SK-N-SH (cell line): ENCODE data around the gene ATG2A. TPM values are rescaled to one million over a fixed set of nuclear protein-coding genes. Genes with fewer than 3 reads are reported as not detected.

Source experiments
- CTCF ChIA-PET: fragments of 300-600, 350-600 bp; formaldehyde crosslinking; extraction: SDS; loops from one replicate; lab custom pipeline; 2021; lab: Yijun Ruan, JAX
- POLR2A ChIA-PET: fragments of 350-600 bp; sonication (Branson Sonifier 250); formaldehyde crosslinking; extraction: SDS; loops from one replicate; lab custom pipeline; 2020; ENCODE audit warnings: antibody characterized with exemption, inconsistent platforms; lab: Yijun Ruan, JAX
- DNase-seq: peaks from one replicate; pipeline ENCODE4 v3.0.0; 2012
- H2AFZ ChIP-seq: fragments of 200-600 bp; sonication (generic); 2 replicates; pipeline ENCODE4 v1.8.1; 2016; ENCODE audit warnings: antibody characterized with exemption, mild to moderate bottlenecking, low read depth
- H3F3A ChIP-seq: fragments of 200-600 bp; sonication (generic); replicated peaks from 2 replicates; pipeline ENCODE3; 2016; ENCODE audit warnings: antibody characterized with exemption, mild to moderate bottlenecking; ENCODE audit not compliant: insufficient read depth
- H3K27ac ChIP-seq, 2 experiments: fragments of 200-500 bp in 1 of 2; fragments of 200-600 bp in 1 of 2; sonication (Bioruptor generic) in 1 of 2; sonication (generic), shearing (Covaris generic) in 1 of 2; 2 replicates each; pipeline versions ENCODE4 v1.5.1 to v1.6.1; 2014 to 2016; ENCODE audit warnings: low read depth in 2 of 2, inconsistent platforms in 1 of 2, low read length in 1 of 2, mild to moderate bottlenecking in 1 of 2, mixed read lengths in 1 of 2
- H3K27me3 ChIP-seq: fragments of 200-600 bp; sonication (generic), shearing (Covaris generic); 2 replicates; pipeline ENCODE4 v1.6.1; 2016; ENCODE audit warnings: mixed run types; ENCODE audit not compliant: insufficient read depth
- H3K36me3 ChIP-seq, 2 experiments: fragments of 200-500 bp in 1 of 2; fragments of 200-600 bp in 1 of 2; sonication (Bioruptor generic) in 1 of 2; sonication (generic) in 1 of 2; replicated peaks in 1 of 2; 2 replicates each; pipeline versions ENCODE3 to v1.5.1; 2014 to 2016; ENCODE audit warnings: low read length in 1 of 2, mild to moderate bottlenecking in 1 of 2; ENCODE audit not compliant: insufficient read depth in 2 of 2, control insufficient read depth in 1 of 2
- H3K4me1 ChIP-seq, 2 experiments: fragments of 200-500 bp in 1 of 2; fragments of 200-600 bp in 1 of 2; sonication (Bioruptor generic) in 1 of 2; sonication (generic), shearing (Covaris generic) in 1 of 2; 2 replicates each; pipeline versions ENCODE4 v1.5.1 to v1.6.1; 2014 to 2016; ENCODE audit warnings: low read depth in 1 of 2, low read length in 1 of 2, mixed run types in 1 of 2; ENCODE audit not compliant: insufficient read depth in 2 of 2, control insufficient read depth in 1 of 2
- H3K4me2 ChIP-seq: fragments of 200-600 bp; sonication (generic), shearing (Covaris generic); 2 replicates; pipeline ENCODE4 v1.6.1; 2017; ENCODE audit warnings: mixed run types
- H3K4me3 ChIP-seq, 2 experiments: fragments of 200-500 bp in 1 of 2; fragments of 200-600 bp in 1 of 2; sonication (Bioruptor generic) in 1 of 2; sonication (generic), shearing (Covaris generic) in 1 of 2; 2 replicates each; pipeline versions ENCODE4 v1.5.1 to v1.8.1; 2014 to 2016; ENCODE audit warnings: low read depth in 2 of 2, inconsistent platforms in 1 of 2, low read length in 1 of 2, mild to moderate bottlenecking in 1 of 2, mixed read lengths in 1 of 2, moderate library complexity in 1 of 2
- H3K79me2 ChIP-seq: fragments of 200-600 bp; sonication (generic); 2 replicates; pipeline ENCODE4 v1.8.1; 2017; ENCODE audit warnings: mild to moderate bottlenecking; ENCODE audit not compliant: insufficient read depth
- H3K9ac ChIP-seq: fragments of 200-600 bp; sonication (generic); 2 replicates; pipeline ENCODE4 v1.6.1; 2017; ENCODE audit warnings: mixed run types
- H3K9me2 ChIP-seq: fragments of 200-600 bp; sonication (generic); 2 replicates; pipeline ENCODE4 v1.6.1; 2017; ENCODE audit warnings: mixed run types
- H3K9me3 ChIP-seq: fragments of 200-600 bp; sonication (generic); 2 replicates; pipeline ENCODE4 v1.6.1; 2017; ENCODE audit warnings: mixed run types, mild to moderate bottlenecking, moderate library complexity
- H4K20me1 ChIP-seq: fragments of 200-600 bp; sonication (generic); 2 replicates; pipeline ENCODE4 v1.6.1; 2017; ENCODE audit warnings: mild to moderate bottlenecking, mixed run types; ENCODE audit not compliant: insufficient read depth
- EZH2phosphoT487 ChIP-seq: fragments of 200-600 bp; sonication (generic); IDR thresholded peaks from 2 replicates; pipeline ENCODE4 v1.6.1; 2017; ENCODE audit warnings: low read depth, mixed run types, mild to moderate bottlenecking, antibody characterized with exemption, moderate library complexity, borderline replicate concordance
- FOXJ3 ChIP-seq: sonication (generic); formaldehyde crosslinking; IDR thresholded peaks from 2 replicates; pipeline ENCODE4 v1.5.1; 2020; ENCODE audit warnings: mild to moderate bottlenecking, missing genetic modification reagents
- GATA2 ChIP-seq: sonication (generic); formaldehyde crosslinking; IDR thresholded peaks from 2 replicates; pipeline ENCODE4 v1.5.0; 2020; ENCODE audit warnings: mild to moderate bottlenecking, missing genetic modification reagents
- MEF2A ChIP-seq: IDR thresholded peaks from 2 replicates; pipeline ENCODE4 v1.4.0; 2012; ENCODE audit warnings: low read depth, borderline replicate concordance
- MXI1 ChIP-seq: IDR thresholded peaks from 2 replicates; pipeline ENCODE4 v1.6.1; 2012; ENCODE audit warnings: mild to moderate bottlenecking, low read depth, low read length, improper control_type of control experiment
- POLR2AphosphoS5 ChIP-seq: IDR thresholded peaks from 2 replicates; pipeline ENCODE4 v1.6.1; 2012; ENCODE audit warnings: low read depth, low read length
- RAD21 ChIP-seq: IDR thresholded peaks from 2 replicates; pipeline ENCODE4 v1.6.1; 2012; ENCODE audit warnings: mild to moderate bottlenecking, low read length
- RFX5 ChIP-seq: IDR thresholded peaks from 2 replicates; pipeline ENCODE4 v1.6.1; 2012; ENCODE audit warnings: mild to moderate bottlenecking, improper control_type of control experiment, low read length
- RXRA ChIP-seq: IDR thresholded peaks from 2 replicates; pipeline ENCODE4 v1.4.0; 2012; ENCODE audit warnings: low read depth, mild to moderate bottlenecking, borderline replicate concordance
- SIN3A ChIP-seq: IDR thresholded peaks from 2 replicates; pipeline ENCODE4 v1.6.1; 2012; ENCODE audit warnings: low read depth, mild to moderate bottlenecking, low read length, moderate library complexity, borderline replicate concordance
- SMC3 ChIP-seq: IDR thresholded peaks from 2 replicates; pipeline ENCODE4 v1.6.1; 2012; ENCODE audit warnings: low read depth, low read length, improper control_type of control experiment
- TAF1 ChIP-seq: IDR thresholded peaks from 2 replicates; pipeline ENCODE4 v1.6.1; 2012; ENCODE audit warnings: low read depth, mild to moderate bottlenecking, low read length, moderate library complexity, borderline replicate concordance
- TCF12 ChIP-seq: IDR thresholded peaks from 2 replicates; pipeline ENCODE4 v1.4.0; 2012
- TEAD4 ChIP-seq: IDR thresholded peaks from 2 replicates; pipeline ENCODE4 v1.4.0; 2012; ENCODE audit warnings: mild to moderate bottlenecking, borderline replicate concordance; ENCODE audit not compliant: insufficient read depth
- WGBS: methylation state at CpG from one replicate; pipeline ENCODE4 v1.1.6; 2017; ENCODE audit warnings: low lambda C conversion rate; 5-methylcytosine and 5-hydroxymethylcytosine counted together
- polyA plus RNA-seq, 3 experiments: library from polyadenylated mRNA; depleted of rRNA; stranded (reverse); fragments of >200 nt; gene quantifications; 2 replicates each; pipeline ENCODE4 v1.2.3, GENCODE V29; 2012
- TF ChIP-seq, protein P1 (sequence below): IDR thresholded peaks from 2 replicates; pipeline ENCODE4; 2012
- TF ChIP-seq, protein P2 (sequence below): fragments of 150-350 bp; IDR thresholded peaks from 2 replicates; pipeline ENCODE4 v1.6.1; 2017; ENCODE audit warnings: antibody characterized with exemption, low read length, low read depth, borderline replicate concordance
- TF ChIP-seq, protein P3 (sequence below): IDR thresholded peaks from 2 replicates; pipeline ENCODE4 v1.4.0; 2012; ENCODE audit warnings: low read depth, borderline replicate concordance

Gene ATG2A
- polyA plus RNA-seq, 1 of the 3 experiments (the other 2 are of a cell fraction): 7.1 TPM

DNA sequence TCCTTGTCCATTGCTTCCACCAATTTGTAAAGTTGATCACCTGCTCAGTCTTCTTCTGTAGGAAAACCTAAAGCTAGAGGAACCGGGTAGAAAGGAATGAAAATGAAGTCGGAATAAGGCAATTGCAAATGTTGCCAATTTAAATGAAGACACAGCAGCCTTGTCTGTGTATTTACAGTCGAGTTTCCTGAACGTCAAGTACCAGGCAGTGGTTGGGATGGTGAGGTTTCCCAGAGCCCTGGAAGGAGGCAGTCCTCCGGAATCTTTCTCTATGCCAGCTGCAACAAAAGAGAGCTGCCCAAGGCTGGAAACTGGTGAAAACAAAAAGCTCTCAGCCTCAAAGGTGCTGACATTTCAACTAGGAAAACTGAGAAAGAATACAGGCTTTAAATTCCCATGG, 37.2 kb upstream of the ATG2A start:
- Histone ChIP-seq H3K27me3 (peaks cover 7% of the 10 kb centered on the region), H3F3A (no peaks in the 10 kb centered on the region), H3K36me3 (no peaks in the 10 kb centered on the region), H3K9ac (no peak overlapping the region), H3K9me3 (no peaks in the 10 kb centered on the region), H3K4me2 (no peak overlapping the region), H3K9me2 (no peaks in the 10 kb centered on the region), H3K4me1 (no peaks in the 10 kb centered on the region), H3K27ac (no peak overlapping the region), H2AFZ (no peak overlapping the region), H3K4me3 (no peak overlapping the region), H3K79me2 (no peaks in the 10 kb centered on the region), H4K20me1 (no peaks in the 10 kb centered on the region)
- POLR2A ChIA-PET: no interaction called here
- TF ChIP-seq TCF12 (no peak), TEAD4 (no peak), TAF1 (no peak)
- DNase-seq: no peak
- WGBS: 15% methylated on average over 5 of the region's 5 CpGs
- CTCF ChIA-PET: interaction anchor here (0.6 kb wide), 1 partner anchor 145 kb away, joined by 3 read pairs; no protein-coding TSS in a partner anchor

DNA sequence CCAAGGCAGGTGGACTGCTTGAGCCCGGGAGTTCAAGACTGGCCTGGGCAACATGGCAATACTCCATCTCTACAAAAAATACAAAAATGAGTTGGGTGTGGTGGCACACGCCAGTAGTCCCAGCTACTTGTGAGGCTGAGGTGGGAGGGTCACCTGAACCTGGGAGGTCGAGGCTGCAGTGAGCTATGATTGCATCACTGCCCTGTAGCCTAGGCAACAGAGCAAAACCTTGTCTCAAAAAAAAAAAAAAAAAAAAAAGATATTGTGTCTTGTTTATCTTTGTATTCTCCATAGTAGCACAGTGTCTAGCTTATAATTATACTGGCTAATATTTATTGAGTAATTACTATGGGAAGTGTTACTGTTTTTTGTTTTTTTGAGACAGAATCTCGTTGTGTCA, 34.5 kb upstream of the ATG2A start:
- ChIA-PET POLR2A (no interaction called here), CTCF (interaction anchor here (0.6 kb wide), 1 partner anchor 21 kb away, joined by 3 read pairs; no protein-coding TSS in a partner anchor)
- H3K27ac ChIP-seq: no peak overlapping the region
- no peaks in the 10 kb centered on the region for H3K9me3 ChIP-seq
- no peak for DNase-seq
- H3K9ac ChIP-seq: no peak overlapping the region
- no peak overlapping the region for H3K4me2 ChIP-seq
- H3K27me3 ChIP-seq: peaks cover 7% of the 10 kb centered on the region
- H3F3A ChIP-seq: no peaks in the 10 kb centered on the region
- no peak overlapping the region for H3K4me3 ChIP-seq
- no peaks in the 10 kb centered on the region for H3K9me2 ChIP-seq
- H2AFZ ChIP-seq: no peak overlapping the region
- 38% methylated on average over 4 of the region's 4 CpGs for WGBS
- H4K20me1 ChIP-seq: no peaks in the 10 kb centered on the region
- H3K4me1 ChIP-seq: no peaks in the 10 kb centered on the region
- TF ChIP-seq RFX5: no peak
- TF ChIP-seq, protein P1, sequence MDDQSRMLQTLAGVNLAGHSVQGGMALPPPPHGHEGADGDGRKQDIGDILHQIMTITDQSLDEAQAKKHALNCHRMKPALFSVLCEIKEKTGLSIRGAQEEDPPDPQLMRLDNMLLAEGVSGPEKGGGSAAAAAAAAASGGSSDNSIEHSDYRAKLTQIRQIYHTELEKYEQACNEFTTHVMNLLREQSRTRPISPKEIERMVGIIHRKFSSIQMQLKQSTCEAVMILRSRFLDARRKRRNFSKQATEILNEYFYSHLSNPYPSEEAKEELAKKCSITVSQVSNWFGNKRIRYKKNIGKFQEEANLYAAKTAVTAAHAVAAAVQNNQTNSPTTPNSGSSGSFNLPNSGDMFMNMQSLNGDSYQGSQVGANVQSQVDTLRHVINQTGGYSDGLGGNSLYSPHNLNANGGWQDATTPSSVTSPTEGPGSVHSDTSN: no peak
- TF ChIP-seq TAF1: no peak
- TF ChIP-seq, protein P2, sequence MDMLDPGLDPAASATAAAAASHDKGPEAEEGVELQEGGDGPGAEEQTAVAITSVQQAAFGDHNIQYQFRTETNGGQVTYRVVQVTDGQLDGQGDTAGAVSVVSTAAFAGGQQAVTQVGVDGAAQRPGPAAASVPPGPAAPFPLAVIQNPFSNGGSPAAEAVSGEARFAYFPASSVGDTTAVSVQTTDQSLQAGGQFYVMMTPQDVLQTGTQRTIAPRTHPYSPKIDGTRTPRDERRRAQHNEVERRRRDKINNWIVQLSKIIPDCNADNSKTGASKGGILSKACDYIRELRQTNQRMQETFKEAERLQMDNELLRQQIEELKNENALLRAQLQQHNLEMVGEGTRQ: no peak
- TF ChIP-seq, all 33 proteins: peak for 0
- no peaks in the 10 kb centered on the region for H3K79me2 ChIP-seq
- no peaks in the 10 kb centered on the region for H3K36me3 ChIP-seq

DNA sequence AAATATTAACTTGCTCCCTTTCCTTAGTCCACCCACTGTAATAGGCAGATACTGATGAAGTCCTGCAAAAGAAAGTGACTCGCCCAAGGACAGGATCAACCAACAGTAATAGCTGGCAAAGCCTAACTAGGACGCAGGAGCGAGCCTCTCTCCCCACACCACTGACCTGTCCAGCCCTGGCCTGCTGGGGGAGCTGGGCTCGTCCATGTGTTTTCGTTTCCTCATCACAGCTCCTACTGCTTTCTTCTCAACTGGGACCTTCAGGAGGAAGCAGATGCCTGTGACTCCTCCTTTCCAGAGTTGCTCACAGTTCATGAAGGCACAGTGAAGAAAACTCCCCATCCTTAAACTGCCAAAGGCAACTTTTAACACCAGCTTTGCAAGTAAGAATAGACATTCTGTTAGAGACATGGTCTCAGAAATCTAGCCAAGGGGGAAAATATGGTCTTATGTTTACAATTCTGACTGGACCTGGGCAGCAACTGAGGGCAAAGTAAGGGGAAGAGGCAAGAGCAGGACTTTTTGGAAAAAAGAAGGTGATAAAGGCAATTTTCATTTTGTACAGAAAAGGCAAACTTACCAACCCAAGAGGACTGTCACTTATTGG, 30.3 kb upstream of the ATG2A start:
- POLR2A ChIA-PET: interaction anchor here (0.6 to 0.7 kb wide), 2 partner anchors 56 to 86 kb away, joined by 3 to 4 read pairs; no protein-coding TSS in a partner anchor
- Histone ChIP-seq H2AFZ (no peak overlapping the region), H3K36me3 (no peaks in the 10 kb centered on the region), H3F3A (no peaks in the 10 kb centered on the region), H3K4me1 (no peaks in the 10 kb centered on the region), H3K4me3 (no peak overlapping the region), H3K4me2 (no peak overlapping the region), H3K9ac (no peak overlapping the region), H3K27ac (no peak overlapping the region), H3K9me2 (no peaks in the 10 kb centered on the region), H4K20me1 (no peaks in the 10 kb centered on the region), H3K79me2 (no peaks in the 10 kb centered on the region), H3K27me3 (peaks cover 6% of the 10 kb centered on the region), H3K9me3 (no peaks in the 10 kb centered on the region)
- 64% methylated on average over 5 of the region's 5 CpGs for whole genome bisulfite sequencing
- TF ChIP-seq POLR2AphosphoS5: no peak
- TF ChIP-seq MXI1: no peak
- no peak for TF ChIP-seq RXRA
- TF ChIP-seq GATA2: no peak
- TF ChIP-seq FOXJ3 (CRISPR knock-in tag): no peak
- no peak for TF ChIP-seq SIN3A
- no peak for TF ChIP-seq TEAD4
- TF ChIP-seq, protein P3, sequence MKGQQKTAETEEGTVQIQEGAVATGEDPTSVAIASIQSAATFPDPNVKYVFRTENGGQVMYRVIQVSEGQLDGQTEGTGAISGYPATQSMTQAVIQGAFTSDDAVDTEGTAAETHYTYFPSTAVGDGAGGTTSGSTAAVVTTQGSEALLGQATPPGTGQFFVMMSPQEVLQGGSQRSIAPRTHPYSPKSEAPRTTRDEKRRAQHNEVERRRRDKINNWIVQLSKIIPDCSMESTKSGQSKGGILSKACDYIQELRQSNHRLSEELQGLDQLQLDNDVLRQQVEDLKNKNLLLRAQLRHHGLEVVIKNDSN: no peak
- TF ChIP-seq SMC3: no peak
- TF ChIP-seq RAD21: no peak
- no peak for TF ChIP-seq EZH2phosphoT487
- TF ChIP-seq MEF2A: no peak
- CTCF ChIA-PET: interaction anchor here (1.1 to 1.2 kb wide), 2 partner anchors 23 to 59 kb away, joined by 3 to 4 read pairs; no protein-coding TSS in a partner anchor
- no peak for DNase-seq
